CD14-positive monocyte (primary cell): Measurements from ENCODE around the gene CMTM6. TPM values are rescaled to one million over a fixed set of nuclear protein-coding genes. Genes with fewer than 3 reads are reported as not detected.
A peak's percentile ranks its signal among the peaks of the same experiment; 100 is the strongest.

Source experiments
- DNase-seq, 3 donors: peaks; one replicate each; pipeline ENCODE4 v3.0.0-alpha.2; 2011 to 2022
- H2AFZ ChIP-seq: 2 replicates; pipeline ENCODE4 v1.6.0; 2012; ENCODE audit warnings: mild to moderate bottlenecking, low read depth, low read length, inconsistent platforms; ENCODE audit not compliant: insufficient read depth, poor library complexity, severe bottlenecking
- H3K27ac ChIP-seq, 2 donors: 1 replicate in 1 of 2; 2 replicates in 1 of 2; pipeline ENCODE4 v1.5.1; 2012 to 2013; ENCODE audit warnings: low read length in 2 of 2, control low read depth in 1 of 2, inconsistent platforms in 1 of 2, low read depth in 1 of 2, mild to moderate bottlenecking in 1 of 2
- H3K27me3 ChIP-seq, 2 donors: one replicate each; pipeline versions ENCODE4 v1.6.0 to v1.6.1; 2011 to 2013; ENCODE audit warnings: low read length in 2 of 2; ENCODE audit not compliant: control insufficient read depth in 2 of 2, insufficient read depth in 2 of 2
- H3K36me3 ChIP-seq, 2 donors: replicated peaks in 1 of 2; 1 replicate in 1 of 2; 2 replicates in 1 of 2; pipeline versions ENCODE4 v1.5.1 to v1.6.1; 2012 to 2013; ENCODE audit warnings: low read length in 2 of 2, control low read depth in 1 of 2, inconsistent platforms in 1 of 2, mild to moderate bottlenecking in 1 of 2; ENCODE audit not compliant: insufficient read depth in 2 of 2, control insufficient read depth in 1 of 2
- H3K4me1 ChIP-seq, 2 donors: 1 replicate in 1 of 2; 2 replicates in 1 of 2; pipeline versions ENCODE4 v1.5.1 to v1.6.1; 2012 to 2013; ENCODE audit warnings: low read length in 2 of 2, control low read depth in 1 of 2, inconsistent platforms in 1 of 2, mild to moderate bottlenecking in 1 of 2, moderate library complexity in 1 of 2; ENCODE audit not compliant: insufficient read depth in 2 of 2, control insufficient read depth in 1 of 2
- H3K4me2 ChIP-seq: replicated peaks from 2 replicates; pipeline ENCODE3; 2012; ENCODE audit warnings: low read length, moderate library complexity, mild to moderate bottlenecking; ENCODE audit not compliant: poor library complexity, severe bottlenecking; ENCODE audit errors: extremely low read depth
- H3K4me3 ChIP-seq, 3 experiments: fragments of 200-600 bp in 1 of 3; sonication (generic) in 1 of 3; replicated peaks in 1 of 3; 1 replicate in 2 of 3; 2 replicates in 1 of 3; pipeline ENCODE4 v1.5.1; 2011 to 2013; ENCODE audit warnings: low read length in 3 of 3, mild to moderate bottlenecking in 3 of 3, control low read depth in 2 of 3, low read depth in 2 of 3, inconsistent platforms in 1 of 3, moderate library complexity in 1 of 3
- H3K79me2 ChIP-seq: 2 replicates; pipeline ENCODE4 v1.6.0; 2012; ENCODE audit warnings: mild to moderate bottlenecking, control low read depth, inconsistent platforms, low read length, moderate library complexity; ENCODE audit not compliant: insufficient read depth
- H3K9ac ChIP-seq: 2 replicates; pipeline ENCODE4 v1.6.0; 2017; ENCODE audit warnings: low read length, mild to moderate bottlenecking; ENCODE audit not compliant: insufficient read depth, poor library complexity, severe bottlenecking
- H3K9me3 ChIP-seq, 2 donors: replicated peaks in 1 of 2; 1 replicate in 1 of 2; 2 replicates in 1 of 2; pipeline versions ENCODE4 v1.5.1 to v1.6.1; 2012 to 2013; ENCODE audit warnings: low read length in 2 of 2, control low read depth in 1 of 2; ENCODE audit not compliant: control insufficient read depth in 1 of 2, insufficient read depth in 1 of 2
- H4K20me1 ChIP-seq: 2 replicates; pipeline ENCODE4 v1.6.0; 2012; ENCODE audit warnings: mild to moderate bottlenecking, low read length, control low read depth, moderate library complexity; ENCODE audit not compliant: insufficient read depth
- H3K27ac Mint-ChIP-seq, 7 donors: one replicate each; pipeline ENCODE4 v1.8.0; 2020; ENCODE audit warnings: mild to moderate bottlenecking in 7 of 7, mixed read lengths in 7 of 7, moderate library complexity in 6 of 7, inconsistent platforms in 2 of 7
- H3K27me3 Mint-ChIP-seq, 3 donors: one replicate each; pipeline ENCODE4 v1.8.0; 2021 to 2022; ENCODE audit warnings: low read depth in 3 of 3, mild to moderate bottlenecking in 3 of 3, mixed read lengths in 3 of 3, moderate library complexity in 3 of 3, inconsistent platforms in 1 of 3
- H3K36me3 Mint-ChIP-seq, 2 donors: one replicate each; pipeline ENCODE4 v1.8.0; 2020; ENCODE audit warnings: mixed read lengths in 2 of 2, inconsistent platforms in 1 of 2, mild to moderate bottlenecking in 1 of 2
- H3K4me1 Mint-ChIP-seq: one replicate; pipeline ENCODE4 v1.8.0; 2020; ENCODE audit warnings: mild to moderate bottlenecking, mixed read lengths
- H3K4me3 Mint-ChIP-seq, 2 donors: one replicate each; pipeline ENCODE4 v1.8.0; 2020; ENCODE audit warnings: mild to moderate bottlenecking in 2 of 2, mixed read lengths in 2 of 2, moderate library complexity in 1 of 2
- H3K9me3 Mint-ChIP-seq, 7 donors: one replicate each; pipeline ENCODE4 v1.8.0; 2020 to 2022; ENCODE audit warnings: mixed read lengths in 7 of 7, mild to moderate bottlenecking in 6 of 7, moderate library complexity in 6 of 7, inconsistent platforms in 2 of 7
- WGBS: methylation state at CpG from one replicate; pipeline ENCODE4 v1.1.5; 2013; ENCODE audit warnings: missing lambda C conversion rate; ENCODE audit not compliant: insufficient coverage; 5-methylcytosine and 5-hydroxymethylcytosine counted together
- intact Hi-C, 2 donors: fragments of 100-400 bp; cut with micrococcal nuclease; formaldehyde crosslinking; loops; one replicate each; pipeline versions ENCODE4 v1.15.0 to v1.15.1; 2023
- polyA plus RNA-seq, 3 donors: library from polyadenylated mRNA; depleted of rRNA in 1 of 3; unstranded in 2 of 3; stranded (reverse) in 1 of 3; fragments of 300-500 nt in 2 of 3; fragments of >200 nt in 1 of 3; fragmentation: Illumina TruSeq in 2 of 3; gene quantifications; 1 replicate in 2 of 3; 2 replicates in 1 of 3; pipeline ENCODE4 v1.2.3, GENCODE V29; 2012 to 2021
- TF ChIP-seq, protein P1 (sequence below): fragments of 200-600 bp; IDR thresholded peaks from one replicate; pipeline ENCODE4 v1.8.0; 2022; ENCODE audit warnings: antibody characterized with exemption, mild to moderate bottlenecking

CMTM6 gene
- polyA plus RNA-seq, 3 donors: 40.0 to 210 (median 190) TPM

DNA sequence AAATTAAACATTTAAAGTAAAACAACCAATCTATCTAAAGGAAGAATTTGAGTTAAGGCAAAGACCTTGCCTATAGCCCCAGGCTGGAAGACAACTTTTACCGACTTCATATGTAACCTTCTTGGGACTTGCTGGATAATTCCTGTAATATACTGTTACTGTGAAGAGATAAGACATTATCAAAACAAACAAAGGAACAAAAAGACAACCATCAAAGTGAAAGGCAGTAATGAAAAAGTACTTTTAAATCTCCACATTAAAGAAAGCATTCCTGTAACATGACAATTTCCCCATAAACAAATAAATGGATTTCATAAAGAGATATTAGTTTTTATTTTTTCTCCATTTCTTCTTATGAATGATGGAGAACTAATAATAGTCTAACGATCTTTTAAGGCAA lies 2.4 kb downstream of the CMTM6 start:
- intact Hi-C loops: loop anchor here in 1 of 2 donors (10.0 kb wide), 1 partner anchor 185 kb away; the partner anchor contains the start of gene CNOT10
- Histone ChIP-seq H3K27me3 (no peaks in the 10 kb centered on the region), H2AFZ (no peak overlapping the region), H3K36me3 (peaks cover 0 to 14% of the 10 kb centered on the region in 2 donors), H3K4me1 (peaks cover 45 to 56% of the 10 kb centered on the region in 2 donors), H3K79me2 (peaks cover 77% of the 10 kb centered on the region), H3K9ac (no peak overlapping the region), H3K4me2 (peak overlapping the region; percentile 77), H4K20me1 (peaks cover 63% of the 10 kb centered on the region), H3K9me3 (no peaks in the 10 kb centered on the region), H3K27ac (peak overlapping the region in 1 of 2 donors; percentile 96), H3K4me3 (peak overlapping the region in 2 of 3 experiments; percentile 91 to 94)
- no peak for DNase-seq
- Mint-ChIP-seq H3K4me1 (peaks cover 59% of the 10 kb centered on the region), H3K4me3 (peak overlapping the region; percentile 94 to 95), H3K27ac (peak overlapping the region in 2 of 7 donors; percentile 95 to 96), H3K9me3 (no peaks in the 10 kb centered on the region), H3K36me3 (peaks cover 14 to 37% of the 10 kb centered on the region in 2 donors), H3K27me3 (no peaks in the 10 kb centered on the region)
- TF ChIP-seq, protein P1, sequence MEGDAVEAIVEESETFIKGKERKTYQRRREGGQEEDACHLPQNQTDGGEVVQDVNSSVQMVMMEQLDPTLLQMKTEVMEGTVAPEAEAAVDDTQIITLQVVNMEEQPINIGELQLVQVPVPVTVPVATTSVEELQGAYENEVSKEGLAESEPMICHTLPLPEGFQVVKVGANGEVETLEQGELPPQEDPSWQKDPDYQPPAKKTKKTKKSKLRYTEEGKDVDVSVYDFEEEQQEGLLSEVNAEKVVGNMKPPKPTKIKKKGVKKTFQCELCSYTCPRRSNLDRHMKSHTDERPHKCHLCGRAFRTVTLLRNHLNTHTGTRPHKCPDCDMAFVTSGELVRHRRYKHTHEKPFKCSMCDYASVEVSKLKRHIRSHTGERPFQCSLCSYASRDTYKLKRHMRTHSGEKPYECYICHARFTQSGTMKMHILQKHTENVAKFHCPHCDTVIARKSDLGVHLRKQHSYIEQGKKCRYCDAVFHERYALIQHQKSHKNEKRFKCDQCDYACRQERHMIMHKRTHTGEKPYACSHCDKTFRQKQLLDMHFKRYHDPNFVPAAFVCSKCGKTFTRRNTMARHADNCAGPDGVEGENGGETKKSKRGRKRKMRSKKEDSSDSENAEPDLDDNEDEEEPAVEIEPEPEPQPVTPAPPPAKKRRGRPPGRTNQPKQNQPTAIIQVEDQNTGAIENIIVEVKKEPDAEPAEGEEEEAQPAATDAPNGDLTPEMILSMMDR: no peak
- no CpG with 5 or more reads among the region's 2 CpGs for WGBS

DNA sequence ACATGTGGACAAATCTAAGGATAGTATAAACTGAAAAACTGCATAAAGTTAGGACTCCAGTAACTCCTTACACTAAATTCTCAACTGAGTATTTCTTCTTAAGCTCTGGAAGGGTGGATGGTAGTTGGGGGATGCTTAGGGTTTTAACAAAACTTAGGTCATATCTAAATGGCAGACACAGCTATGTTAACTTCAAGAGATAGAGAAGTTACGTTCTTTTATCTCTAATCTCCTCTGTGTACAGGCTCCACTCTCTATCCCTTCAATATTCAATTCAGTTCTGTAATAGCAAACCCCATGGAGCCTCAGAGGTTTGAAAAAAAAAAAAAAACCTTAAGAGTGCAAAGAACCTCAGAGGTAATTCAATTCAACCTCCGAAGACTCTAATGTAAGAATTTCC lies 3.1 kb downstream of the CMTM6 start:
- Histone ChIP-seq H3K27ac (peak overlapping the region in 1 of 2 donors; percentile 15), H3K4me1 (peaks cover 46 to 58% of the 10 kb centered on the region in 2 donors), H3K9me3 (no peaks in the 10 kb centered on the region), H3K4me2 (peak overlapping the region; percentile 77), H3K79me2 (peaks cover 84% of the 10 kb centered on the region), H3K27me3 (no peaks in the 10 kb centered on the region), H3K9ac (no peak overlapping the region), H3K36me3 (peaks cover 0 to 14% of the 10 kb centered on the region in 2 donors), H3K4me3 (peak overlapping the region in 1 of 3 experiments; percentile 0), H4K20me1 (peaks cover 69% of the 10 kb centered on the region), H2AFZ (no peak overlapping the region)
- H3K4me3 Mint-ChIP-seq: no peak overlapping the region
- no peaks in the 10 kb centered on the region for H3K9me3 Mint-ChIP-seq
- H3K27ac Mint-ChIP-seq: peak overlapping the region in 3 of 7 donors; percentile 18 to 34 (median 25)
- peaks cover 61% of the 10 kb centered on the region for H3K4me1 Mint-ChIP-seq
- TF ChIP-seq, protein P1: no peak
- no peak for DNase-seq
- peaks cover 14 to 37% of the 10 kb centered on the region in 2 donors for H3K36me3 Mint-ChIP-seq
- intact Hi-C loops: no loop called here
- H3K27me3 Mint-ChIP-seq: no peaks in the 10 kb centered on the region
- no CpG with 5 or more reads among the region's 2 CpGs for WGBS
